ENCODE measurements around the gene GALNT10. TPM values are rescaled to one million over a fixed set of nuclear protein-coding genes. Genes with fewer than 3 reads are reported as not detected.

The GALNT10 gene
- total RNA-seq, 1 experiment from 2014 or later = 22.9 TPM

DNA sequence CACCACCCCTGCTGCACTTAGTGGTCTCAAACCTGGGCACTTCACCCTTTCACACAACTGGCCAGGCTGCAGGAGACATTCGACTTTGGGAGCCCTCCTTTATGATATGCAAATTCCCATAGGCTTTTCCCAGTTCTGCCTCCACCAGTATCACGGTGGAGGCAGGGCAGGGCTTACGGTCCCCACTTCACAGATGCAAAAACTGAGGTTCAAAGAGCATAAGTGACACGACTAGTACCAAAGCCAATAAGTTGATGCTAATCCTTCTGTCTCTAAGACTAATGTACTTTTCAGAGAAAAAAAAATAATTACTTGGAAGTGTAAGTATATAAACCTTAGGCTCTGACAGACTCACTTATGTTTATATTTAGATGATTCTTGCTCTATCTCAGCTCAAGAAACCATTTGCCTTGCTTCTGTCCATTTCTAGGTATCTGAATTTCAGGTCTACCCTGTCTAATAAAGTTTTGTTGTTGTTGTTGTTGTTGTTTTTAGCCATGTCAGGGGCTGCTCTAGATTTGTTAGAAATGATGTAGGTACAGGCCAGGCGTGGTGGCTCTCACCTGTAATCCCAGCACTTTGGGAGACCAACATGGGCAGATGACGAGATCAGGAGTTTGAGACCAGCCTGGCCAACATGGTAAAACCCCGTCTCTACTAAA lies 10.7 kb downstream of the GALNT10 start:
- ChIA-PET CTCF (interaction anchor here (0.9 to 2.1 kb wide), 2 partner anchors 12 to 204 kb away, joined by 3 to 6 read pairs; no protein-coding TSS in a partner anchor), POLR2A (no interaction called here)
- ATAC-seq (no peak), DNase-seq (ENCODE audit: low spot score) (no peak)
- H3K4me3 Mint-ChIP-seq = no peak overlapping the region
- no peak overlapping the region for H3K27ac Mint-ChIP-seq
- TF ChIP-seq RELA (CRISPR knock-in tag; IDR thresholded peaks at IDR 0.05; ENCODE audit: borderline replicate concordance) = no peak
- TF ChIP-seq FOXP1 (CRISPR knock-in tag; IDR thresholded peaks at IDR 0.05; ENCODE audit: borderline replicate concordance) = no peak
- TF ChIP-seq, protein P1, sequence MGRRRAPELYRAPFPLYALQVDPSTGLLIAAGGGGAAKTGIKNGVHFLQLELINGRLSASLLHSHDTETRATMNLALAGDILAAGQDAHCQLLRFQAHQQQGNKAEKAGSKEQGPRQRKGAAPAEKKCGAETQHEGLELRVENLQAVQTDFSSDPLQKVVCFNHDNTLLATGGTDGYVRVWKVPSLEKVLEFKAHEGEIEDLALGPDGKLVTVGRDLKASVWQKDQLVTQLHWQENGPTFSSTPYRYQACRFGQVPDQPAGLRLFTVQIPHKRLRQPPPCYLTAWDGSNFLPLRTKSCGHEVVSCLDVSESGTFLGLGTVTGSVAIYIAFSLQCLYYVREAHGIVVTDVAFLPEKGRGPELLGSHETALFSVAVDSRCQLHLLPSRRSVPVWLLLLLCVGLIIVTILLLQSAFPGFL (CRISPR knock-in tag; IDR thresholded peaks at IDR 0.05; ENCODE audit: borderline replicate concordance) = no peak
- TF ChIP-seq CBFB (CRISPR knock-in tag; IDR thresholded peaks at IDR 0.05; ENCODE audit: low read depth) = no peak
- TF ChIP-seq ZNF219 (CRISPR knock-in tag; IDR thresholded peaks at IDR 0.05; ENCODE audit: borderline replicate concordance) = no peak
- TF ChIP-seq TEAD1 (CRISPR knock-in tag; IDR thresholded peaks at IDR 0.05) = no peak
- TF ChIP-seq ZNF121 (CRISPR knock-in tag; IDR thresholded peaks at IDR 0.05) = no peak
- TF ChIP-seq, protein P2, sequence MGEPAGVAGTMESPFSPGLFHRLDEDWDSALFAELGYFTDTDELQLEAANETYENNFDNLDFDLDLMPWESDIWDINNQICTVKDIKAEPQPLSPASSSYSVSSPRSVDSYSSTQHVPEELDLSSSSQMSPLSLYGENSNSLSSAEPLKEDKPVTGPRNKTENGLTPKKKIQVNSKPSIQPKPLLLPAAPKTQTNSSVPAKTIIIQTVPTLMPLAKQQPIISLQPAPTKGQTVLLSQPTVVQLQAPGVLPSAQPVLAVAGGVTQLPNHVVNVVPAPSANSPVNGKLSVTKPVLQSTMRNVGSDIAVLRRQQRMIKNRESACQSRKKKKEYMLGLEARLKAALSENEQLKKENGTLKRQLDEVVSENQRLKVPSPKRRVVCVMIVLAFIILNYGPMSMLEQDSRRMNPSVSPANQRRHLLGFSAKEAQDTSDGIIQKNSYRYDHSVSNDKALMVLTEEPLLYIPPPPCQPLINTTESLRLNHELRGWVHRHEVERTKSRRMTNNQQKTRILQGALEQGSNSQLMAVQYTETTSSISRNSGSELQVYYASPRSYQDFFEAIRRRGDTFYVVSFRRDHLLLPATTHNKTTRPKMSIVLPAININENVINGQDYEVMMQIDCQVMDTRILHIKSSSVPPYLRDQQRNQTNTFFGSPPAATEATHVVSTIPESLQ (CRISPR knock-in tag; IDR thresholded peaks at IDR 0.05) = no peak
- TF ChIP-seq, protein P3, sequence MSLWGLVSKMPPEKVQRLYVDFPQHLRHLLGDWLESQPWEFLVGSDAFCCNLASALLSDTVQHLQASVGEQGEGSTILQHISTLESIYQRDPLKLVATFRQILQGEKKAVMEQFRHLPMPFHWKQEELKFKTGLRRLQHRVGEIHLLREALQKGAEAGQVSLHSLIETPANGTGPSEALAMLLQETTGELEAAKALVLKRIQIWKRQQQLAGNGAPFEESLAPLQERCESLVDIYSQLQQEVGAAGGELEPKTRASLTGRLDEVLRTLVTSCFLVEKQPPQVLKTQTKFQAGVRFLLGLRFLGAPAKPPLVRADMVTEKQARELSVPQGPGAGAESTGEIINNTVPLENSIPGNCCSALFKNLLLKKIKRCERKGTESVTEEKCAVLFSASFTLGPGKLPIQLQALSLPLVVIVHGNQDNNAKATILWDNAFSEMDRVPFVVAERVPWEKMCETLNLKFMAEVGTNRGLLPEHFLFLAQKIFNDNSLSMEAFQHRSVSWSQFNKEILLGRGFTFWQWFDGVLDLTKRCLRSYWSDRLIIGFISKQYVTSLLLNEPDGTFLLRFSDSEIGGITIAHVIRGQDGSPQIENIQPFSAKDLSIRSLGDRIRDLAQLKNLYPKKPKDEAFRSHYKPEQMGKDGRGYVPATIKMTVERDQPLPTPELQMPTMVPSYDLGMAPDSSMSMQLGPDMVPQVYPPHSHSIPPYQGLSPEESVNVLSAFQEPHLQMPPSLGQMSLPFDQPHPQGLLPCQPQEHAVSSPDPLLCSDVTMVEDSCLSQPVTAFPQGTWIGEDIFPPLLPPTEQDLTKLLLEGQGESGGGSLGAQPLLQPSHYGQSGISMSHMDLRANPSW (CRISPR knock-in tag; conservative IDR thresholded peaks at IDR 0.05; ENCODE audit: low read depth) = no peak
- no peak for TF ChIP-seq GABPB1 (CRISPR knock-in tag; IDR thresholded peaks at IDR 0.05)
- TF ChIP-seq MXD4 (CRISPR knock-in tag; IDR thresholded peaks at IDR 0.05; ENCODE audit: borderline replicate concordance) = no peak
- no peak for TF ChIP-seq ZNF423 (CRISPR knock-in tag; IDR thresholded peaks at IDR 0.05)
- H3K4me1 Mint-ChIP-seq = peaks cover 54% of the 10 kb centered on the region
- H3K36me3 Mint-ChIP-seq = 0 out of 2 replicates have a peak, but pooled peaks cover 2% of the 10 kb centered on the region
- no peaks in the 10 kb centered on the region for H3K27me3 Mint-ChIP-seq (ENCODE audit: low read depth)
- H3K9me3 Mint-ChIP-seq = no peaks in the 10 kb centered on the region

DNA sequence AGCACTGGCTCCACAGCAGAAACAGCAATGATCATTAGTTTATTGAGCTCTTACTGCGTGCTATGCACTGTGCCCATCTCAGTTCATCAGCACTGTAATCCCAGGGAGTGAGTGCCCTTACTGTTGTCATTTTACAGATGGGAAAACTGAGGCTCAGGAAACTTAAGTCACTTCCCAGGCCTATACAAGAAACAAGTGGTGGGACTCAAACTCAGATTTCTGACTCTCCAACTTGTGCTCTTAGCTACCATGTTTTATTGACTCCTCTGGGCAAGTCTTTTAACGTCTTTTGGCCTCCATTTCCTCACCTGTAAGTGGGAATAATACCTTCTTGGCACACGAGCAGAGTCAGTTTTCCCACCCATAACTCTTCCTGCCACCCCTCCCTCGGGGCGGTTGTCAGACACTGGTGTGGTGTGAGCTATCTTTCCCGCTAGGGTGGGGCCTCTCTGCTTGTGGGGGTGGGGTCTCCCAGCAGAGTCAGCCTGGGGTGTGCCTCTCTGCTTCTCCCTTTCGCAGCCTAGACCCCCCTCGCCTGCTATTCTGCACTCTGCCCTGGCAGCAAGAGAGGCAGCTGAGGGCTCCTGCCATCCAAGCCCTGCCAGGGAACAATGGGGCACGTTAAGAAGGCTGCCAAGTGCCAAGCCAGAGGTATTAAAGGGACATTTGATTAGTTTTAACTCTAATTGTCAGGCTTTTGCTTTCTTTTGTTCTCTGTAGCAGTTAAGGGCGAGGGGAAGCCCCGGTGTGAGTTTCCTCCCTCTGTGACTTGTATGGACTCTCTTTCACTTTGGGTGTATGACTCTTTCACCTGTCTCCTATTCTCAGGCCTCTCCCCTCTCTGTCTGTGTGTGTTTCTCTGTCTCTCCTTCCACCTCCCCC lies 12.1 kb downstream of the GALNT10 start:
- POLR2A ChIA-PET = no interaction called here
- ATAC-seq (peak; percentile 58), DNase-seq (ENCODE audit: low spot score) (no peak)
- TF ChIP-seq NFATC4 (CRISPR knock-in tag; IDR thresholded peaks at IDR 0.05) = no peak
- TF ChIP-seq, protein P4, sequence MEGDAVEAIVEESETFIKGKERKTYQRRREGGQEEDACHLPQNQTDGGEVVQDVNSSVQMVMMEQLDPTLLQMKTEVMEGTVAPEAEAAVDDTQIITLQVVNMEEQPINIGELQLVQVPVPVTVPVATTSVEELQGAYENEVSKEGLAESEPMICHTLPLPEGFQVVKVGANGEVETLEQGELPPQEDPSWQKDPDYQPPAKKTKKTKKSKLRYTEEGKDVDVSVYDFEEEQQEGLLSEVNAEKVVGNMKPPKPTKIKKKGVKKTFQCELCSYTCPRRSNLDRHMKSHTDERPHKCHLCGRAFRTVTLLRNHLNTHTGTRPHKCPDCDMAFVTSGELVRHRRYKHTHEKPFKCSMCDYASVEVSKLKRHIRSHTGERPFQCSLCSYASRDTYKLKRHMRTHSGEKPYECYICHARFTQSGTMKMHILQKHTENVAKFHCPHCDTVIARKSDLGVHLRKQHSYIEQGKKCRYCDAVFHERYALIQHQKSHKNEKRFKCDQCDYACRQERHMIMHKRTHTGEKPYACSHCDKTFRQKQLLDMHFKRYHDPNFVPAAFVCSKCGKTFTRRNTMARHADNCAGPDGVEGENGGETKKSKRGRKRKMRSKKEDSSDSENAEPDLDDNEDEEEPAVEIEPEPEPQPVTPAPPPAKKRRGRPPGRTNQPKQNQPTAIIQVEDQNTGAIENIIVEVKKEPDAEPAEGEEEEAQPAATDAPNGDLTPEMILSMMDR (IDR thresholded peaks at IDR 0.05) = no peak
- TF ChIP-seq, protein P2 (CRISPR knock-in tag; IDR thresholded peaks at IDR 0.05) = no peak
- TF ChIP-seq ZNF219 (CRISPR knock-in tag; IDR thresholded peaks at IDR 0.05; ENCODE audit: borderline replicate concordance) = no peak
- no peak for TF ChIP-seq TEAD4 (CRISPR knock-in tag; IDR thresholded peaks at IDR 0.05)
- TF ChIP-seq ATF1 (CRISPR knock-in tag; IDR thresholded peaks at IDR 0.05) = no peak
- TF ChIP-seq, protein P5, sequence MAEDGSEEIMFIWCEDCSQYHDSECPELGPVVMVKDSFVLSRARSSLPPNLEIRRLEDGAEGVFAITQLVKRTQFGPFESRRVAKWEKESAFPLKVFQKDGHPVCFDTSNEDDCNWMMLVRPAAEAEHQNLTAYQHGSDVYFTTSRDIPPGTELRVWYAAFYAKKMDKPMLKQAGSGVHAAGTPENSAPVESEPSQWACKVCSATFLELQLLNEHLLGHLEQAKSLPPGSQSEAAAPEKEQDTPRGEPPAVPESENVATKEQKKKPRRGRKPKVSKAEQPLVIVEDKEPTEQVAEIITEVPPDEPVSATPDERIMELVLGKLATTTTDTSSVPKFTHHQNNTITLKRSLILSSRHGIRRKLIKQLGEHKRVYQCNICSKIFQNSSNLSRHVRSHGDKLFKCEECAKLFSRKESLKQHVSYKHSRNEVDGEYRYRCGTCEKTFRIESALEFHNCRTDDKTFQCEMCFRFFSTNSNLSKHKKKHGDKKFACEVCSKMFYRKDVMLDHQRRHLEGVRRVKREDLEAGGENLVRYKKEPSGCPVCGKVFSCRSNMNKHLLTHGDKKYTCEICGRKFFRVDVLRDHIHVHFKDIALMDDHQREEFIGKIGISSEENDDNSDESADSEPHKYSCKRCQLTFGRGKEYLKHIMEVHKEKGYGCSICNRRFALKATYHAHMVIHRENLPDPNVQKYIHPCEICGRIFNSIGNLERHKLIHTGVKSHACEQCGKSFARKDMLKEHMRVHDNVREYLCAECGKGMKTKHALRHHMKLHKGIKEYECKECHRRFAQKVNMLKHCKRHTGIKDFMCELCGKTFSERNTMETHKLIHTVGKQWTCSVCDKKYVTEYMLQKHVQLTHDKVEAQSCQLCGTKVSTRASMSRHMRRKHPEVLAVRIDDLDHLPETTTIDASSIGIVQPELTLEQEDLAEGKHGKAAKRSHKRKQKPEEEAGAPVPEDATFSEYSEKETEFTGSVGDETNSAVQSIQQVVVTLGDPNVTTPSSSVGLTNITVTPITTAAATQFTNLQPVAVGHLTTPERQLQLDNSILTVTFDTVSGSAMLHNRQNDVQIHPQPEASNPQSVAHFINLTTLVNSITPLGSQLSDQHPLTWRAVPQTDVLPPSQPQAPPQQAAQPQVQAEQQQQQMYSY (CRISPR knock-in tag; IDR thresholded peaks at IDR 0.05) = no peak
- TF ChIP-seq TEAD1 (CRISPR knock-in tag; IDR thresholded peaks at IDR 0.05) = no peak
- TF ChIP-seq MXD4 (CRISPR knock-in tag; IDR thresholded peaks at IDR 0.05; ENCODE audit: borderline replicate concordance) = no peak
- TF ChIP-seq ZNF416 (CRISPR knock-in tag; IDR thresholded peaks at IDR 0.05) = no peak

More for the DNA sequence above, 12.1 kb downstream of the GALNT10 start:
- Mint-ChIP-seq H3K27me3 (ENCODE audit: low read depth) (no peaks in the 10 kb centered on the region), H3K9me3 (no peaks in the 10 kb centered on the region), H3K27ac (no peak overlapping the region; the same call in 1 of the 2 replicates), H3K4me3 (no peak overlapping the region), H3K4me1 (peaks cover 53% of the 10 kb centered on the region), H3K36me3 (no peaks in the 10 kb centered on the region)
- CTCF ChIA-PET = interaction anchor here (1.0 to 2.1 kb wide), 3 partner anchors 12 to 202 kb away, joined by 4 to 6 read pairs (median 4); partner anchors contain the start of gene GALNT10

Measured in WTC11 (cell line).